Measurements from ENCODE around the gene ATF3.

ATF3 gene

GRCh38 chr1:212608959-212609700 lies 569 bp downstream of the ATF3 start:
- DNase-seq (ENCODE audit: low read depth): no peak

- no peak for DNase-seq (ENCODE audit: low read depth)
Observed at GRCh38 chr1:212609701-212610574, 1.4 kb downstream of the ATF3 start.

GRCh38 chr1:212610575-212610967 lies 2.0 kb downstream of the ATF3 start:
- DNase-seq (ENCODE audit: low read depth): no peak

GRCh38 chr1:212611000-212611948 lies 2.7 kb downstream of the ATF3 start:
- DNase-seq (ENCODE audit: low read depth): no peak

- DNase-seq (ENCODE audit: low read depth): no peak
Observed at GRCh38 chr1:212612041-212612961, 3.7 kb downstream of the ATF3 start.

- no peak for DNase-seq (ENCODE audit: low read depth)
Observed at GRCh38 chr1:212613440-212614335, 5.1 kb downstream of the ATF3 start.

GRCh38 chr1:212614453-212615200 lies 6.1 kb downstream of the ATF3 start:
- DNase-seq (ENCODE audit: low read depth): no peak

GRCh38 chr1:212615201-212615470 lies 6.6 kb downstream of the ATF3 start:
- DNase-seq (ENCODE audit: low read depth): no peak

GRCh38 chr1:212618466-212619210 lies 10.1 kb downstream of the ATF3 start:
- DNase-seq (ENCODE audit: low read depth): no peak

- DNase-seq (ENCODE audit: low read depth): no peak
Observed at GRCh38 chr1:212620293-212620692, 11.7 kb downstream of the ATF3 start.

GRCh38 chr1:212621043-212621948 lies 12.7 kb downstream of the ATF3 start:
- DNase-seq (ENCODE audit: low read depth): no peak

- DNase-seq (ENCODE audit: low read depth): no peak
Observed at GRCh38 chr1:212621949-212622305, 13.4 kb downstream of the ATF3 start.

GRCh38 chr1:212622467-212622866 lies 13.9 kb downstream of the ATF3 start:
- no peak for DNase-seq (ENCODE audit: low read depth)

GRCh38 chr1:212622906-212623305 lies 14.3 kb downstream of the ATF3 start:
- no peak for DNase-seq (ENCODE audit: low read depth)

- DNase-seq (ENCODE audit: low read depth): no peak
Observed at GRCh38 chr1:212623603-212624002, 15.0 kb downstream of the ATF3 start.

GRCh38 chr1:212624976-212625501 lies 16.5 kb downstream of the ATF3 start:
- DNase-seq (ENCODE audit: low read depth): no peak

GRCh38 chr1:212625781-212626450 lies 17.4 kb downstream of the ATF3 start:
- DNase-seq (ENCODE audit: low read depth): no peak

Data from stimulated activated CD8-positive, alpha-beta memory T cell treated with anti-CD3 and anti-CD28 coated beads, Interleukin-12 subunit alpha, Interleukin-12 subunit beta, amount 100 ng/mL, for 1 hour (primary cell).